Measurements from ENCODE around the gene QRFPR. TPM values are rescaled to one million over a fixed set of nuclear protein-coding genes. Genes with fewer than 3 reads are reported as not detected.

QRFPR gene
- total and polyA plus RNA-seq, 2 experiments from 2014 or later: 0.17 TPM; not detected in 1

DNA sequence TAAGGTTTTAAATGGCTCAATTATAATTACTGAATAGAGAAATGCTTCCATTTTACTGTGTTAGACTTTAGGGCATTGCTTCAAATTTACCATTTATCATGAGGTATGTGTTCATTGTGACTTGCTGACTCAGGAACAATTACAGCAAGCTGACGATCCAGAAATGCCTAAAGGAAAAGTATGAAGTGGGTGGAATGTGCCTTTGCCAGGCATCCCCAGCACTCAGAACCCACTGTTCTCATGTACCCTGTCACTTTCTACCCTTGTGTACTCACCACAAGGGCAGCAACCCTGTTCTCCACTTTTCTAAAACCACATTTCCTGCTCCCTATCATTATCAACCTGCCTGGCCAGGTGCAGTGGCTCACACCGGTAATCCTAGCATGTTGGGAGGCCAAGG is 41.5 kb downstream of the QRFPR start:
- no peak for DNase-seq (ENCODE audit: low spot score)
- Histone ChIP-seq H3K4me3 (no peak overlapping the region), H2AFZ (no peak overlapping the region), H3K27ac (no peak overlapping the region), H3K9me3 (ENCODE audit: low read depth) (no peaks in the 10 kb centered on the region), H4K20me1 (ENCODE audit: insufficient read depth, poor library complexity, severe bottlenecking) (no peaks in the 10 kb centered on the region), H3K27me3 (no peaks in the 10 kb centered on the region), H3K9me2 (replicated peaks; ENCODE audit: insufficient read depth) (no peaks in the 10 kb centered on the region), H3K4me2 (no peak overlapping the region), H3K36me3 (replicated peaks; ENCODE audit: insufficient read depth, low read depth) (no peaks in the 10 kb centered on the region), H3K4me1 (ENCODE audit: insufficient read depth) (no peaks in the 10 kb centered on the region), H3K79me2 (no peaks in the 10 kb centered on the region)
- WGBS (ENCODE audit: low lambda C conversion rate, missing lambda C conversion rate): 61% methylated on average over 2 of the region's 2 CpGs
- TF ChIP-seq EZH2phosphoT487 (IDR thresholded peaks at IDR 0.05; ENCODE audit: low read depth, severe bottlenecking, unreplicated experiment): no peak
- TF ChIP-seq, protein P1, sequence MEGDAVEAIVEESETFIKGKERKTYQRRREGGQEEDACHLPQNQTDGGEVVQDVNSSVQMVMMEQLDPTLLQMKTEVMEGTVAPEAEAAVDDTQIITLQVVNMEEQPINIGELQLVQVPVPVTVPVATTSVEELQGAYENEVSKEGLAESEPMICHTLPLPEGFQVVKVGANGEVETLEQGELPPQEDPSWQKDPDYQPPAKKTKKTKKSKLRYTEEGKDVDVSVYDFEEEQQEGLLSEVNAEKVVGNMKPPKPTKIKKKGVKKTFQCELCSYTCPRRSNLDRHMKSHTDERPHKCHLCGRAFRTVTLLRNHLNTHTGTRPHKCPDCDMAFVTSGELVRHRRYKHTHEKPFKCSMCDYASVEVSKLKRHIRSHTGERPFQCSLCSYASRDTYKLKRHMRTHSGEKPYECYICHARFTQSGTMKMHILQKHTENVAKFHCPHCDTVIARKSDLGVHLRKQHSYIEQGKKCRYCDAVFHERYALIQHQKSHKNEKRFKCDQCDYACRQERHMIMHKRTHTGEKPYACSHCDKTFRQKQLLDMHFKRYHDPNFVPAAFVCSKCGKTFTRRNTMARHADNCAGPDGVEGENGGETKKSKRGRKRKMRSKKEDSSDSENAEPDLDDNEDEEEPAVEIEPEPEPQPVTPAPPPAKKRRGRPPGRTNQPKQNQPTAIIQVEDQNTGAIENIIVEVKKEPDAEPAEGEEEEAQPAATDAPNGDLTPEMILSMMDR (IDR thresholded peaks at IDR 0.05; ENCODE audit: poor library complexity): no peak

DNA sequence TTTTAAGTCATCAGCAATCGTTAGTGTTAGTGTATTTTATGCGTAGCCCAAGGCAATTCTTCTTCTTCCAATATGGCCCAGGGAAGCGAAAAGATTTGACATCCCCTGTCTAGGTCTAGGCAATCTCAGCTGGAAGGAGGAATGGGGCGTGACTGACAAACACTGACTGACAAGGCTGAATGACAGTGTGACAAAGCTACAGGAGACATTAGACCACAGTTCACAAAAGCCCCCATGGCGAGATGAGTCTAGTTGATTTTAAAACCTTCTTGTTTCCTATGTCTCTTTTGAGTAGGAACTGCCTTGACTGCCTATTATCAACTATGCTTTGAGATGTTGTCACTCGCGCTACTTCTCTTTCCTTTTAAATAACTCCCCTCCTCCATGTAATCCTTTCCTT is 42.3 kb downstream of the QRFPR start:
- Histone ChIP-seq H3K27me3 (no peaks in the 10 kb centered on the region), H4K20me1 (ENCODE audit: insufficient read depth, poor library complexity, severe bottlenecking) (no peaks in the 10 kb centered on the region), H3K9me2 (replicated peaks; ENCODE audit: insufficient read depth) (no peaks in the 10 kb centered on the region), H3K9me3 (ENCODE audit: low read depth) (no peaks in the 10 kb centered on the region), H3K4me1 (ENCODE audit: insufficient read depth) (no peaks in the 10 kb centered on the region), H2AFZ (no peak overlapping the region), H3K4me2 (no peak overlapping the region), H3K27ac (no peak overlapping the region), H3K36me3 (replicated peaks; ENCODE audit: insufficient read depth, low read depth) (no peaks in the 10 kb centered on the region), H3K4me3 (no peak overlapping the region), H3K79me2 (no peaks in the 10 kb centered on the region)
- TF ChIP-seq, protein P1 (IDR thresholded peaks at IDR 0.05; ENCODE audit: poor library complexity): no peak
- WGBS (ENCODE audit: low lambda C conversion rate, missing lambda C conversion rate): 94% methylated on average over 7 of the region's 7 CpGs
- DNase-seq (ENCODE audit: low spot score): no peak

DNA sequence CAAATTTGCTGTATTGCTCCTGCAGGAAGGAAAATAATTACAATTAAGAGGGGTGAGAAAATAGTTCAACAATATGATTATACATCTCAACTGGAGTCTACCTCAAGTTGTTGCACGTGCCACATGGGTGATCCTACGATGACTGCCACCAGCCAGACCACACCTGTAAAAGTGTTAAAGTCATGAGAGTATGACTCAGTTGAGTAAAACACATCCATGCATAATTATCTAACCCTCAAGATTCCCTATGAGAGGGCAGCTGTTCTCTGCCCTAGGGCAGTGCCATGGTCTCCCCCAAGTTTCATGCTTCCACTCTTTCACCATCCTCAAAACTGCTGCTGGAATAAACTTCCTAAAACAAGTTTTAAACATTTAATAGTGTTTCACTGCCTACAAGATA is 44.1 kb downstream of the QRFPR start:
- H3K4me2 ChIP-seq: no peak overlapping the region
- no peaks in the 10 kb centered on the region for H3K36me3 ChIP-seq (replicated peaks; ENCODE audit: insufficient read depth, low read depth)
- H2AFZ ChIP-seq: no peak overlapping the region
- TF ChIP-seq EZH2phosphoT487 (IDR thresholded peaks at IDR 0.05; ENCODE audit: low read depth, severe bottlenecking, unreplicated experiment) (no peak), EZH2 (IDR thresholded peaks at IDR 0.05; ENCODE audit: borderline replicate concordance) (no peak)
- TF ChIP-seq, protein P1 (IDR thresholded peaks at IDR 0.05; ENCODE audit: poor library complexity): no peak
- H4K20me1 ChIP-seq (ENCODE audit: insufficient read depth, poor library complexity, severe bottlenecking): no peaks in the 10 kb centered on the region
- no peaks in the 10 kb centered on the region for H3K27me3 ChIP-seq
- H3K4me1 ChIP-seq (ENCODE audit: insufficient read depth): no peaks in the 10 kb centered on the region
- H3K79me2 ChIP-seq: no peaks in the 10 kb centered on the region
- no peaks in the 10 kb centered on the region for H3K9me2 ChIP-seq (replicated peaks; ENCODE audit: insufficient read depth)
- no peaks in the 10 kb centered on the region for H3K9me3 ChIP-seq (ENCODE audit: low read depth)
- DNase-seq (ENCODE audit: low spot score): no peak
- WGBS (ENCODE audit: low lambda C conversion rate, missing lambda C conversion rate): 93% methylated on average over 2 of the region's 2 CpGs
- H3K27ac ChIP-seq: no peak overlapping the region
- H3K4me3 ChIP-seq: no peak overlapping the region

DNA sequence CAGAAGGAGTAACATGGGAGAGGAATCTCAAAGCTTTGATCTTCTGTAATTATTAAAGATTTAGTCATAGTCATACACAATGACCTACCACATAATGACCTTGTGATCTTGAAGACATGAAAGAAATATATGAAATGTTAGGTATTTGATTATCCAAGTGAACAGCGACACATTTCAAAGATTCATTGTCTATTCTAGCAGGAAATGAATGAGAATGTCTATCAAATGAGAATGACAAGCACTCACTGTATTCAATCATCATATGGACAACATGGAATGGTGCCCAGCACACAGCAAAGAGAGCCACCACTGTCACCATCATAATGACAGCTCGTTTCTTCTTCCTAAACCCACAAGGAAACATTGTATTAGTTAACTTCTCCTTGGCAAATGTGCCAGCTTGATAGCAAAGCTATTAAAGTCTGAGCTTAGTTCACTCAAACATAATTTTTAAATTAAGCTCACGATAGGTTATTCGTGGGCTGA is 50.6 kb downstream of the QRFPR start:
- Histone ChIP-seq H2AFZ (no peak overlapping the region), H3K79me2 (no peaks in the 10 kb centered on the region), H3K4me2 (no peak overlapping the region), H3K9me3 (ENCODE audit: low read depth) (no peaks in the 10 kb centered on the region), H3K4me3 (no peak overlapping the region), H4K20me1 (ENCODE audit: insufficient read depth, poor library complexity, severe bottlenecking) (no peaks in the 10 kb centered on the region), H3K9me2 (replicated peaks; ENCODE audit: insufficient read depth) (no peaks in the 10 kb centered on the region), H3K27ac (no peak overlapping the region), H3K36me3 (replicated peaks; ENCODE audit: insufficient read depth, low read depth) (no peaks in the 10 kb centered on the region), H3K27me3 (no peaks in the 10 kb centered on the region), H3K4me1 (ENCODE audit: insufficient read depth) (no peaks in the 10 kb centered on the region)
- no peak for DNase-seq (ENCODE audit: low spot score)
- 72% methylated on average over 4 of the region's 4 CpGs for WGBS (ENCODE audit: low lambda C conversion rate, missing lambda C conversion rate)
- no peak for TF ChIP-seq EZH2phosphoT487 (IDR thresholded peaks at IDR 0.05; ENCODE audit: low read depth, severe bottlenecking, unreplicated experiment)
- no peak for TF ChIP-seq EZH2 (IDR thresholded peaks at IDR 0.05; ENCODE audit: borderline replicate concordance)
- TF ChIP-seq, protein P1 (IDR thresholded peaks at IDR 0.05; ENCODE audit: poor library complexity): no peak
